ENCODE measurements around the gene PIK3C2B.

DNA sequence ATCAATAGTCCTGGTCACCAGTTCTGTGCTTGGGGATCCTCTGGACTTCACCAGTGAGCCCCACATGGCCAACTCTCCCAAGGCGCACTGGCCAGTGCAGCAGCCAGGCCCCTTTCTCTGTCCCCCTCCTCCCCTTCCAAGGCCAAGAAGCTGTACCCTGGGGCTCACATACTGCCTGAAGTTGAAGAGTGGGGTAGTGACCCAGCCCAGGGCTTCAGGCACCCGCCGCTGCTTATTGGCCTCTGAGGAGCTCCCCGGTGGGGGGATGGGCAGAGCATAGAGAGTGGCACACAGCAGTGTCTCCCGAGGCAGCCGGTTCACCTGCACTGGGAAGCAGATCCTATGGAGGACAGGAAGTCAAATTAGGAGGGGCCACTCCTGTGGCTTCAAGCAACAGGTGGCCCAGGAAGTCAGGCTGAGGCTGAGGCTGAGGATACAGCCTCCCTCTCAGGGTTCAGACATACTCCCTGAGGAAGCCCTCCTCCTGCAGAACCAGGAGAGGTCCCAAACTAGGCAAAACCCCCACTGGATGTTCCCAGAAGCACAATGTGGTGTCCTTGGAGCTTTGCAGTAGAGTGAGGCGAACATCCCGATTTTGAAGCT is 44.8 kb downstream of the PIK3C2B start:
- TF ChIP-seq CTCF (IDR thresholded peaks at IDR 0.05): no peak
- TF ChIP-seq, protein P1, sequence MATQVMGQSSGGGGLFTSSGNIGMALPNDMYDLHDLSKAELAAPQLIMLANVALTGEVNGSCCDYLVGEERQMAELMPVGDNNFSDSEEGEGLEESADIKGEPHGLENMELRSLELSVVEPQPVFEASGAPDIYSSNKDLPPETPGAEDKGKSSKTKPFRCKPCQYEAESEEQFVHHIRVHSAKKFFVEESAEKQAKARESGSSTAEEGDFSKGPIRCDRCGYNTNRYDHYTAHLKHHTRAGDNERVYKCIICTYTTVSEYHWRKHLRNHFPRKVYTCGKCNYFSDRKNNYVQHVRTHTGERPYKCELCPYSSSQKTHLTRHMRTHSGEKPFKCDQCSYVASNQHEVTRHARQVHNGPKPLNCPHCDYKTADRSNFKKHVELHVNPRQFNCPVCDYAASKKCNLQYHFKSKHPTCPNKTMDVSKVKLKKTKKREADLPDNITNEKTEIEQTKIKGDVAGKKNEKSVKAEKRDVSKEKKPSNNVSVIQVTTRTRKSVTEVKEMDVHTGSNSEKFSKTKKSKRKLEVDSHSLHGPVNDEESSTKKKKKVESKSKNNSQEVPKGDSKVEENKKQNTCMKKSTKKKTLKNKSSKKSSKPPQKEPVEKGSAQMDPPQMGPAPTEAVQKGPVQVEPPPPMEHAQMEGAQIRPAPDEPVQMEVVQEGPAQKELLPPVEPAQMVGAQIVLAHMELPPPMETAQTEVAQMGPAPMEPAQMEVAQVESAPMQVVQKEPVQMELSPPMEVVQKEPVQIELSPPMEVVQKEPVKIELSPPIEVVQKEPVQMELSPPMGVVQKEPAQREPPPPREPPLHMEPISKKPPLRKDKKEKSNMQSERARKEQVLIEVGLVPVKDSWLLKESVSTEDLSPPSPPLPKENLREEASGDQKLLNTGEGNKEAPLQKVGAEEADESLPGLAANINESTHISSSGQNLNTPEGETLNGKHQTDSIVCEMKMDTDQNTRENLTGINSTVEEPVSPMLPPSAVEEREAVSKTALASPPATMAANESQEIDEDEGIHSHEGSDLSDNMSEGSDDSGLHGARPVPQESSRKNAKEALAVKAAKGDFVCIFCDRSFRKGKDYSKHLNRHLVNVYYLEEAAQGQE (IDR thresholded peaks at IDR 0.05; ENCODE audit: insufficient read depth in 1 of 2, low read depth in 2 of 2, low read length in 1 of 2): no peak
